ENCODE results near the gene GHRL. TPM values are rescaled to one million over a fixed set of nuclear protein-coding genes. Genes with fewer than 3 reads are reported as not detected.

Gene GHRL
- total and polyA plus RNA-seq, 2 donors (not counting 3 experiments of a cell fraction or from before 2014, with no cell fraction given), result not detected

GRCh38 chr3:10320320-10320677, 27.6 kb upstream of the GHRL start:
- no TSS peak for BruUV-seq (replicated peaks)

More at GRCh38 chr3:10320320-10320677, 27.6 kb upstream of the GHRL start:
- Histone ChIP-seq H3K36me3 (ENCODE audit: control insufficient read depth in 2 of 2, extremely low read depth in 1 of 2, insufficient read depth in 2 of 2, low read length in 2 of 2) (peaks cover 12 to 27% of the 10 kb centered on the region in 2 experiments), H3K27ac (ENCODE audit: insufficient read depth, low read depth, low read length) (peak overlapping the region; percentile 84), H2AFZ (ENCODE audit: low read depth, low read length) (no peak overlapping the region), H3K27me3 (ENCODE audit: control insufficient read depth in 2 of 2, insufficient read depth in 2 of 2, low read length in 2 of 2) (peaks cover 0 to 2% of the 10 kb centered on the region in 2 experiments), H3K79me2 (ENCODE audit: control insufficient read depth, insufficient read depth, low read length) (peaks cover 41% of the 10 kb centered on the region), H3K9me1 (replicated peaks; ENCODE audit: control insufficient read depth, extremely low read depth, insufficient read depth, low read length) (no peaks in the 10 kb centered on the region), H4K20me1 (replicated peaks; ENCODE audit: control insufficient read depth, extremely low read depth, insufficient read depth, low read length) (no peaks in the 10 kb centered on the region), H3K4me3 (replicated peaks in 1 of 3; ENCODE audit: insufficient read depth in 1 of 3, low read depth in 1 of 3, low read length in 3 of 3) (peak overlapping the region; percentile 84 to 99 (median 85)), H3K4me2 (ENCODE audit: insufficient read depth, low read length) (peak overlapping the region; percentile 94), H3K9me3 (replicated peaks; ENCODE audit: control insufficient read depth, insufficient read depth, low read length) (no peaks in the 10 kb centered on the region), H3K9ac (replicated peaks; ENCODE audit: extremely low read depth, insufficient read depth, low read length) (peak overlapping the region; percentile 98), H3K4me1 (ENCODE audit: control insufficient read depth, extremely low read depth, insufficient read depth, low read length) (peaks cover 25% of the 10 kb centered on the region)
- dilution Hi-C loops (cut with MboI; ENCODE audit: extremely low pct_ligation_motif_present, low sequenced_read_pairs) (no loop called here), intact Hi-C loops (cut with micrococcal nuclease) (loop anchor here (2.0 to 5.0 kb wide), 3 partner anchors 333 to 478 kb away; partner anchors contain the start of genes EMC3 and RPUSD3)
- FAIRE-seq, result peak; percentile 42
- TF ChIP-seq GATA2 (IDR thresholded peaks at IDR 0.05; ENCODE audit: insufficient read depth, insufficient read length, low read depth, low read length) (no peak), JUN (IDR thresholded peaks at IDR 0.05; ENCODE audit: borderline replicate concordance, insufficient read depth, insufficient read length, low read depth) (no peak), MYC (IDR thresholded peaks at IDR 0.05; ENCODE audit: low read depth, low read length) (no peak), POLR2AphosphoS5 (IDR thresholded peaks at IDR 0.05; ENCODE audit: insufficient read depth, low read depth, low read length) (no peak), FOS (IDR thresholded peaks at IDR 0.05; ENCODE audit: borderline replicate concordance, insufficient read depth, low read length) (no peak), EZH2 (IDR thresholded peaks at IDR 0.05; ENCODE audit: borderline replicate concordance, low read depth, low read length, severe bottlenecking) (no peak), CTCF (IDR thresholded peaks at IDR 0.05; ENCODE audit: extremely low read depth in 1 of 2, insufficient read depth in 1 of 2, low read depth in 1 of 2, low read length in 2 of 2) (no peak), POLR2A (IDR thresholded peaks at IDR 0.05; ENCODE audit: low read depth, low read length) (no peak), MAX (IDR thresholded peaks at IDR 0.05; ENCODE audit: insufficient read depth, insufficient read length) (no peak)
- DNase-seq (ENCODE audit: low read depth, low spot score), result no peak
- CTCF ChIA-PET, result interaction anchor here (0.6 to 2.8 kb wide), 7 partner anchors 11 to 604 kb away, joined by 3 to 12 read pairs (median 8); partner anchors contain the start of gene TATDN2
- POLR2A ChIA-PET, result interaction anchor here (1.6 to 2.2 kb wide), 2 partner anchors 11 to 304 kb away, joined by 4 to 8 read pairs; no protein-coding TSS in a partner anchor

Measured in endothelial cell of umbilical vein (primary cell).